Iris pigment epithelial cell (primary cell): Measurements from ENCODE around the gene PYDC2.

ENCODE experiments used
- DNase-seq: peaks from one replicate; pipeline ENCODE4 v3.0.0-alpha.2; 2011; ENCODE audit warnings: low read depth

PYDC2 gene

GRCh38 chr3:191461113-191461595, at the start of gene PYDC2:
TSS of gene PYDC2 (plus strand) at chr3:191461163. CDS start at chr3:191461163, 0 bp downstream.
- DNase-seq = no peak

GRCh38 chr3:191412759-191413158, 48.2 kb upstream of the PYDC2 start:
- DNase-seq = peak; percentile 97

GRCh38 chr3:191414286-191414685, 46.7 kb upstream of the PYDC2 start:
- no peak for DNase-seq

GRCh38 chr3:191414732-191415131, 46.2 kb upstream of the PYDC2 start:
- DNase-seq = no peak

- DNase-seq = no peak
These were observed 45.4 kb upstream of the PYDC2 start for GRCh38 chr3:191415566-191415965.

GRCh38 chr3:191417457-191417729, 43.6 kb upstream of the PYDC2 start:
- no peak for DNase-seq

- no peak for DNase-seq
These were observed 40.2 kb upstream of the PYDC2 start for GRCh38 chr3:191420771-191421170.

GRCh38 chr3:191424881-191425280, 36.1 kb upstream of the PYDC2 start:
- no peak for DNase-seq

- DNase-seq = no peak
These were observed 35.6 kb upstream of the PYDC2 start for GRCh38 chr3:191425322-191425734.

GRCh38 chr3:191426311-191426710, 34.7 kb upstream of the PYDC2 start:
- no peak for DNase-seq

- DNase-seq = no peak
These were observed 32.8 kb upstream of the PYDC2 start for GRCh38 chr3:191428177-191428576.

- no peak for DNase-seq
These were observed 30.9 kb upstream of the PYDC2 start for GRCh38 chr3:191430103-191430502.

GRCh38 chr3:191431160-191431822, 29.7 kb upstream of the PYDC2 start:
- no peak for DNase-seq

GRCh38 chr3:191432162-191432561, 28.8 kb upstream of the PYDC2 start:
- DNase-seq = no peak

- no peak for DNase-seq
These were observed 26.9 kb upstream of the PYDC2 start for GRCh38 chr3:191434024-191434423.

GRCh38 chr3:191435981-191436380, 25.0 kb upstream of the PYDC2 start:
- no peak for DNase-seq

- DNase-seq = no peak
These were observed 22.7 kb upstream of the PYDC2 start for GRCh38 chr3:191438150-191438814.

GRCh38 chr3:191440532-191440931, 20.4 kb upstream of the PYDC2 start:
- DNase-seq = no peak

GRCh38 chr3:191441687-191442086, 19.3 kb upstream of the PYDC2 start:
- DNase-seq = no peak

GRCh38 chr3:191444569-191444968, 16.4 kb upstream of the PYDC2 start:
- no peak for DNase-seq

- no peak for DNase-seq
These were observed 11.7 kb upstream of the PYDC2 start for GRCh38 chr3:191449256-191449655.

- no peak for DNase-seq
These were observed 5.6 kb upstream of the PYDC2 start for GRCh38 chr3:191455257-191455952.

- DNase-seq = no peak
These were observed 603 bp upstream of the PYDC2 start for GRCh38 chr3:191460360-191460759.
